Osteoblast (primary cell): ENCODE data around the gene SIL1. TPM values are rescaled to one million over a fixed set of nuclear protein-coding genes. Genes with fewer than 3 reads are reported as not detected.

ENCODE experiments used
- DNase-seq: peaks from one replicate; pipeline ENCODE4 v3.0.0; 2011; ENCODE audit warnings: low spot score, mixed read lengths; ENCODE audit not compliant: insufficient read length; ENCODE audit errors: missing footprints
- H2AFZ ChIP-seq: 2 replicates; pipeline ENCODE4 v1.6.0; 2011; ENCODE audit warnings: mild to moderate bottlenecking, low read length
- H3K27ac ChIP-seq: 2 replicates; pipeline ENCODE4 v1.5.1; 2011; ENCODE audit warnings: mild to moderate bottlenecking, low read depth, low read length, moderate library complexity
- H3K27me3 ChIP-seq: 2 replicates; pipeline ENCODE4 v1.6.0; 2012; ENCODE audit warnings: mild to moderate bottlenecking, control low read depth, inconsistent platforms, low read length, moderate library complexity; ENCODE audit not compliant: insufficient read depth
- H3K36me3 ChIP-seq: 2 replicates; pipeline ENCODE4 v1.5.1; 2011; ENCODE audit warnings: mild to moderate bottlenecking, low read length, control low read depth, moderate library complexity; ENCODE audit not compliant: insufficient read depth
- H3K4me1 ChIP-seq: 2 replicates; pipeline ENCODE4 v1.5.1; 2011; ENCODE audit warnings: mild to moderate bottlenecking, low read length, control low read depth, moderate library complexity; ENCODE audit not compliant: insufficient read depth
- H3K4me2 ChIP-seq: 2 replicates; pipeline ENCODE4 v1.6.0; 2011; ENCODE audit warnings: mild to moderate bottlenecking, low read length; ENCODE audit not compliant: insufficient read depth
- H3K4me3 ChIP-seq: fragments of 200-600 bp; sonication (generic); 3 replicates; pipeline ENCODE4 v1.5.1; 2012; ENCODE audit warnings: mild to moderate bottlenecking, low read length, inconsistent platforms; ENCODE audit not compliant: insufficient read depth
- H3K79me2 ChIP-seq: 2 replicates; pipeline ENCODE4 v1.6.0; 2012; ENCODE audit warnings: mild to moderate bottlenecking, low read length, control low read depth, inconsistent platforms; ENCODE audit not compliant: insufficient read depth
- H3K9me3 ChIP-seq: 2 replicates; pipeline ENCODE4 v1.5.1; 2011; ENCODE audit warnings: low read depth, low read length, control low read depth
- H4K20me1 ChIP-seq: 2 replicates; pipeline ENCODE4 v1.6.0; 2012; ENCODE audit warnings: mild to moderate bottlenecking, low read length, control low read depth; ENCODE audit not compliant: insufficient read depth
- total RNA-seq: library from RNA; depleted of rRNA; stranded (reverse); fragments of >200 nt; gene quantifications from 2 replicates; pipeline ENCODE4 v1.2.3, GENCODE V29; 2012
- TF ChIP-seq, protein P1 (sequence below): IDR thresholded peaks from 2 replicates; pipeline ENCODE4 v1.5.1; 2011; ENCODE audit warnings: mild to moderate bottlenecking, low read depth, low read length, moderate library complexity; ENCODE audit errors: extremely low read depth

The SIL1 gene
- total RNA-seq, 1 donor: 65.1 TPM

DNA sequence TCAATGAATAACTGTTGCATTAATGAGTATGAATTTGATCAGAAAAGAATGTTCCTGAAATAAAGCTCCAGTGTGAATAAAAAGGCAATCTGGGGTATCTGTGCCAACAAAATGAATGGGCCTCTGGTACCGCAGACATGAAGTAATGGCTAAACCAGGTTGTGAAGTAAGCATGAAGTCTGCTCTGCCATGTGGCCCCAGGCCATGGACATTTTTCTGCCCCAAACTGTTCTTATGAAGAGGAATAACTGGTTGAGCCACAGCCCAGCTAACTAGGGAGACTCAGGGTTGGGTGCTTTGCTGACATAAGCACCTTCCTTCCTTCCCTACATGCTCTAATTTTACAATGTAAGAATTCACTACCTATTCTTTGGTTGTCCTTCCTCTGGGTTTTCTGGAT, 175.6 kb downstream of the SIL1 start:
- no peaks in the 10 kb centered on the region for H3K27me3 ChIP-seq
- H3K4me2 ChIP-seq: no peak overlapping the region
- H4K20me1 ChIP-seq: no peaks in the 10 kb centered on the region
- H3K27ac ChIP-seq: no peak overlapping the region
- peaks cover 11% of the 10 kb centered on the region for H3K4me1 ChIP-seq
- H3K36me3 ChIP-seq: peaks cover 10% of the 10 kb centered on the region
- H3K79me2 ChIP-seq: no peaks in the 10 kb centered on the region
- no peak overlapping the region for H2AFZ ChIP-seq
- no peaks in the 10 kb centered on the region for H3K9me3 ChIP-seq
- H3K4me3 ChIP-seq: no peak overlapping the region
- TF ChIP-seq, protein P1, sequence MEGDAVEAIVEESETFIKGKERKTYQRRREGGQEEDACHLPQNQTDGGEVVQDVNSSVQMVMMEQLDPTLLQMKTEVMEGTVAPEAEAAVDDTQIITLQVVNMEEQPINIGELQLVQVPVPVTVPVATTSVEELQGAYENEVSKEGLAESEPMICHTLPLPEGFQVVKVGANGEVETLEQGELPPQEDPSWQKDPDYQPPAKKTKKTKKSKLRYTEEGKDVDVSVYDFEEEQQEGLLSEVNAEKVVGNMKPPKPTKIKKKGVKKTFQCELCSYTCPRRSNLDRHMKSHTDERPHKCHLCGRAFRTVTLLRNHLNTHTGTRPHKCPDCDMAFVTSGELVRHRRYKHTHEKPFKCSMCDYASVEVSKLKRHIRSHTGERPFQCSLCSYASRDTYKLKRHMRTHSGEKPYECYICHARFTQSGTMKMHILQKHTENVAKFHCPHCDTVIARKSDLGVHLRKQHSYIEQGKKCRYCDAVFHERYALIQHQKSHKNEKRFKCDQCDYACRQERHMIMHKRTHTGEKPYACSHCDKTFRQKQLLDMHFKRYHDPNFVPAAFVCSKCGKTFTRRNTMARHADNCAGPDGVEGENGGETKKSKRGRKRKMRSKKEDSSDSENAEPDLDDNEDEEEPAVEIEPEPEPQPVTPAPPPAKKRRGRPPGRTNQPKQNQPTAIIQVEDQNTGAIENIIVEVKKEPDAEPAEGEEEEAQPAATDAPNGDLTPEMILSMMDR: no peak
- no peak for DNase-seq

DNA sequence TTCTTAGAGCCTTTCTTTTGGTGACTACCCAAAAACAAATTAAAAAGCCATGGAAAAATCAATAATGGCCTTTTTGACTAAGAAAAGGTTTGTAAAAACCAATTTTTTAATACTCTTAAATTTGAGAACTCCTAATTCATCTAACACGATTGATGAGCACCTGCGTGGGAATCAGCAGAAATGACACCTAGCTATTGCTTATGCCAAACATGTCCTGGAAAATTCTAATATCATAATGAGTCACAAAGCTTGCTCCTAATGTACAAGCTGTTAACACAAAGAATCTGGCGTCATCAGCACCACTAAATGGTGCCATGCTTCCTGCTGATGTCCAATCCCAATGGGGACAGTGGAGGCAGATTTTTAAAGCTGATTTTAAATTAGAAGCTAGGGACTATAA, 176.8 kb downstream of the SIL1 start:
- Histone ChIP-seq H3K27me3 (no peaks in the 10 kb centered on the region), H3K4me2 (no peak overlapping the region), H3K27ac (no peak overlapping the region), H3K4me3 (no peak overlapping the region), H3K9me3 (no peaks in the 10 kb centered on the region), H3K36me3 (peaks cover 10% of the 10 kb centered on the region), H4K20me1 (no peaks in the 10 kb centered on the region), H3K4me1 (no peaks in the 10 kb centered on the region), H3K79me2 (no peaks in the 10 kb centered on the region), H2AFZ (no peak overlapping the region)
- DNase-seq: no peak
- TF ChIP-seq, protein P1: no peak

DNA sequence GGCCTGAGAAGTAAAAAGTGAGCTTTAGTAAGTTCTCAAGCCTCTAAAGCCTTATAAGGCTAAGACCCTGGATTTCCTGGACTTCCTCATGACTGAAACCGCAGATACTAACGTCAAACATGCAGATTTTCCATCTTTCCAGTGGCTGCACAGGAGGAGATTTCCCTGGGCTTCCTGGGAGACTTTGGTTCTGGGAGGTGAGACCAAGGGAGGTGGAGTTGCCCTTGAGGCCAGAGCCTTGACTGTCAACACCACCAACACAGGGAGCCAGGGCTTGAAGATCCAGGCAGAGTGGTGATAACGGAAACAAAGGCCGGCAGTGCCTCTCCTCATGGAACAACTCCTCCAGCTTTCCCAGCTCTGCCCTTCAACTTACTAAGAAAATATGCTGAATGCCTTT, 178.3 kb downstream of the SIL1 start:
- Histone ChIP-seq H3K9me3 (no peaks in the 10 kb centered on the region), H3K27ac (no peak overlapping the region), H2AFZ (no peak overlapping the region), H3K79me2 (no peaks in the 10 kb centered on the region), H3K4me2 (no peak overlapping the region), H3K4me3 (no peak overlapping the region), H3K27me3 (no peaks in the 10 kb centered on the region), H3K36me3 (peaks cover 10% of the 10 kb centered on the region), H3K4me1 (peaks cover 3% of the 10 kb centered on the region), H4K20me1 (no peaks in the 10 kb centered on the region)
- no peak for DNase-seq
- TF ChIP-seq, protein P1: no peak

DNA sequence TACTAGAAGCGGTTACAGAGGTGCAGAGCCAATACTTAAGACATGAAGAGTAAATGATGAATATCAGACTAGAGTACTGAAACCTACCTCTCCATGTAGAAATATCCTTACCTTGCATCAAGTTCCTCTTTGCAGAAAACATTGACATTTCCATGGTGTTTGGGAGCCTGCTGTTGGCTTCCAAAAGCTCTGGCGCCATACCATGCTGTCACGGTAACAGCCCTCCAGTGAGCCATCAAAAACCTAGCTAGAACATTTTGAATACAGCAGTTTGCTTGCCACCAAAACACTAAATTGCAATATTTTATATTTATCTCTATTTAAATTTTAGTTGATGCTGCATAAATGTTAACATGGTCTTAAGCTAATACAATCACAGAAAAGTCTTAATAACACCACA, 179.0 kb downstream of the SIL1 start:
- Histone ChIP-seq H3K9me3 (no peaks in the 10 kb centered on the region), H3K4me2 (no peak overlapping the region), H4K20me1 (peaks cover 5% of the 10 kb centered on the region), H3K4me3 (no peak overlapping the region), H2AFZ (no peak overlapping the region), H3K36me3 (peaks cover 10% of the 10 kb centered on the region), H3K4me1 (peaks cover 9% of the 10 kb centered on the region), H3K79me2 (no peaks in the 10 kb centered on the region), H3K27ac (no peak overlapping the region), H3K27me3 (no peaks in the 10 kb centered on the region)
- TF ChIP-seq, protein P1: no peak
- no peak for DNase-seq
